DMS153 (cell line): Measurements from ENCODE around the gene PRSS35.
A peak's percentile ranks its signal among the peaks of the same experiment; 100 is the strongest.
"Not testable (repeated sequence)": the region's sequence is repeated elsewhere in the genome, so short reads cannot be mapped to it uniquely, and the experiment has no call there.

Experiments
- DNase-seq: peaks from one replicate; lab custom pipeline; 2025; lab: John Stamatoyannopoulos, UW

PRSS35 gene

DNA sequence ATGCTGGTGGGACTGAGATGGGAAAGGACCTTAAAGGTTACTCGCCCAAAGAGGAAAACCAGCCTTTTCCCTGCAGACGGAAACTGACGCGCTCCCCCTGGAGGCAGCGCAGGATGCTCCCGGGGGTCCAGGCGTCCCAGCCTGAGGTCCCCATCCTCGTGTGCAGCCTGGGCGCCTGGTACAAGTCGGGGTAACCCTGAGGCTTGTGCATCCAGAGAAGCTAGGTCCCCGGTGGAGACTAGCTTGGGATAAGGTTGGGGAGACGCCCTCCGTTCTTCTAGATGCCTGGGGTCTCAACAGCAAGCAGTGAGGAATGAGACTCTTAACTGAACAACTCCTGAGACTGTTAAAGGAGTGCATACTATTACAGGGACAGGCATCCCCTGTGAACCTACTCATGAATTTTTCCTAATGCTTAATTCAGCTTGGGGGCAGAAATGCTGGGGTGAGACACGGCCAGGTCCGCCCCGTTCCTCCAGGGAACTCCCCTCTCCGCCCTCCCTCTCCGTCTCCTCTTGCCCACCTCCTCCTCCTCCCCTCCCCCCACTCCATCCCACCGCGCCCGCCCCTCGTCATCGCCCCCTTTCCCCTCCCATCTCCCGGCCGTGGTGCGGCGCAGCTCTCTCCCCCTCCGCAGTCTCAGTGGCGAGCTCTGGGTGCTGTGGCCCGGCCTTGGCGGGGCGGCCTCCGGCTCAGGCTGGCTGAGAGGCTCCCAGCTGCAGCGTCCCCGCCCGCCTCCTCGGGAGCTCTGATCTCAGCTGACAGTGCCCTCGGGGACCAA, at the start of gene PRSS35:
Gene PRSS35, plus strand, starts transcription at position 634 of the 781 bp plus-strand sequence. CDS start 10,908 bp downstream, outside the sequence.
- DNase-seq, result peak; percentile 54

- DNase-seq, result no peak
Observed at GRCh38 chr6:83463886-83464285, 48.4 kb upstream of the PRSS35 start.

- no peak for DNase-seq
Observed at GRCh38 chr6:83464381-83465140, 47.8 kb upstream of the PRSS35 start.

DNA sequence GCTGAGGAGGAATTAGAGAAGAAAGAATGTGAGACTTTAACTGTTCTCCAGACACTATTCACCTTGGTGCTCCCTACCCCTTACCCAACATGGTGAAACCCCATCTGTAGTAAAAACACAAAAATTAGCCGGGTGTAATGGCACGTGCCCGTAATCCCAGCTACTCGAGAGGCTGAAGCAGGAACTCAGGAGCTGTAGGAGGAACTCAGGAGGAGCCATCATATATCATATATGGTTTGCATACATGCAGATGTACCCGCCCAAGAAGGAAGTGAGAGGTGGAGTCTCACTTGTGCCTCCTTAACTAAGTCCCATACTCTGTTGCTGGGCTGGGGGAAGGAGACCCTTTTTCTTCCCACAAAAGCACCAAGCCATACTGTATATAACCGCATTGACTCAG, 46.0 kb upstream of the PRSS35 start:
- no peak for DNase-seq

- no peak for DNase-seq
Observed at GRCh38 chr6:83467620-83468036, 44.7 kb upstream of the PRSS35 start.

DNA sequence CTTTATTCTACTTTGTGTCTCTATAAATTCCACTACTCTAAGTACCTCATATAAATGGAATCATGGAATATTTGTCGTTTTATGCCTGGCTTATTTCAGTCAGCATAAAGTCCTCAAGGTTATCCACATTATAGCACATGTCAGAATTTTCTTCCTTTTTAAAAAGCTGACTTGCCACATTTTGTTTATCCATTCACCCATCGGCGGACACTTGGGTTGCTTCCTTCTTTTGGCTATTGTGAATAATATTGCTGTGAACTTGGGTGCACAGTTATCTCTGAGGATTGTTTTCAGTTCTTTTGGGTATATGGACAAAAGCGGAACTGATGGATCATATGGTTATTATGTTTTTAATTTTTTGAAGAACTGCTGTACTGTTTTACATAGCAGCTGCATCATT, 42.3 kb upstream of the PRSS35 start:
- no peak for DNase-seq

DNA sequence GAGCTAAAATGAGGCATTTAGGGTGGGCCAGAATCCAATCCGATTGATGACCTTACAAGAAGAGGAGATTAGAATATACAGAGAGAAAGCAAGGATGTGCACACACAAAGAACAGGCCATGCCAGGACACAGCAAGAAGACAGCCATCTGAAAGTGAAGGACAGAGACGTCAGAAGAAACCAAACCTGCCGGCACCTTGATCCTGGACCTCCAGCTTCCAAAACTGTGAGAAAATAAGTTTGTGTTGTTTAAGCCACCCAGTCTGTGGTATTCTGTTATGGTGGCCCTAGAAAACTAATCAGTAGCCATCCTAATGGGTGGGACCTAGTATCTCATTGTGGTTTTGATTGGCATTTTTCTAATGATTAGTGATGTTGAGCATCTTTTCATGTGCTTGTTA, 41.7 kb upstream of the PRSS35 start:
- no peak for DNase-seq

- DNase-seq, result no peak
Observed at GRCh38 chr6:83472767-83473166, 39.6 kb upstream of the PRSS35 start.

DNA sequence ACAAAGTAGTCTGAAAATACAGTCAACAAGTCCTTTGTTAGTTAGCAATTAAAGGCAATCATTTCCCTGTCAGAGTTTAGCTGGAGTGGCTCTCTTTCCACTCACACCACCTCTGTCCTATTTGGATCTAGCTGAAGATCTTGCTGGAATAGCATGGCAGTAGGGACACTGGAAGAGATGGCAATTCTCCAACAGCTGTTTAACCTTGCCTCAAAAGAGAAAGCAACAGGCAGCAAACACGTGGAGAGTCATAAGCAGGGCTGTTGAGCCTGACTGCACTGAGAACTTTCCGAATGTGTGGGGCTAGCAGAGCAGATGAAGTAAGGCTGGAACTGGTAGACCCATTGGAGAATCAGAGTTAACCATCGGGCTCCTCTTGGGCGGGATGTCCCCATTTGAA, 38.0 kb upstream of the PRSS35 start:
- peak; percentile 53 for DNase-seq

- DNase-seq, result no peak
Observed at GRCh38 chr6:83476971-83477370, 35.4 kb upstream of the PRSS35 start.

DNA sequence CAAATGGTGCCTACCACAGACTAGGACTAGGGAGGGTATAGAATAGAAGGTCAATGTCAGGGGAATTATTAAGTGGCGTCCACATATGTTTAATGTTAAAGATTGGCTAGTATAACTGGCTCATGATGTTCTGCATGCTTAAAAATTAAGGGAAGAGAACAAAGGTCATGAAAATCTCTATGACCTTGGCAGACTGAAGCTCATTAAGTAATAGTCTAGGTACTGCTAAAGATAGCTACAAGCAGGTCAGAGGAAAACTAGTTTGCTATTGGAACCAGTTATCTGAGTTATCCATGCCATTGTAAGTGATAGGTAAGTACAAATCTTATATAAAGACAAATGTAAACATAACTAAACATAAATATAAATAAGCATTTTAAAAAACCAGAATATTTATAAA, 32.9 kb upstream of the PRSS35 start:
- DNase-seq, result no peak

DNA sequence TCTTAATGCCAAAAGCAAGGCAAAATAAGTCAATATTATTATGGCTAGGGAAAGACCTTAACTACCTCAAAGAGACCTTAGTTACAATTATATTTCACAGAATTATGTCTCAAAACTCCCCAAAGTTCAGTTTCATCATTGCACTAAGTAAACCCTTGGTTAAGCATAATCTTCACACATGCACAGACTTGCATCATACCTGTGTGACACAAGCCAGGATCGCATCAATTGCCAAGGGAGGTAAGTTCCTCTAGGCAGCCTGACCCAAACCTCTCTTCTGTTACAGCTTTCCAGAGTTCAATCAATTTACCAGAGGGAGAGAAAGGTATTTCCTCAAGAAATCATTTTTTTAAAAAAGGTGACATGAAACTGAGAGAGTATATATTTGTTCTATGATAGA, 31.9 kb upstream of the PRSS35 start:
- DNase-seq, result no peak

GRCh38 chr6:83481938-83482337, 30.4 kb upstream of the PRSS35 start:
- not testable (repeated sequence) for DNase-seq

DNA sequence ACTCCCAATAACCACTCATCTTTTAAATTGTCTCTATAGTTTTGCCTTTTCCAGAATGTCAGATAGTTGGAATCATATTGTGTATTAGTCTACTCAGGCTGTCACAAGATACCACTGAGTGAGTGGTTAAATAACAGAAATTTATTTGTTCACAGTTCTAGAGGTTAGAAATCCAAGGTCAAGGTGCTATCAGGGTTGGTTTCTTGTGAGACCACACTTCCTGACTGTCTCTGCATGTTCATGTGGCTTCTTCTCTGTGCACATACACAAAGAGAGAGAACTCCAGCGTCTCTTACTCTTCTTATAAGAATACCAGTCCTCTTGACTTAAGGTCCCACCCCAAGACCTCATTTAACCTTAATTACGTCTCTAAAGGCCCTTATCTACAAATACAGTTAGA, 23.9 kb upstream of the PRSS35 start:
- DNase-seq, result no peak

DNA sequence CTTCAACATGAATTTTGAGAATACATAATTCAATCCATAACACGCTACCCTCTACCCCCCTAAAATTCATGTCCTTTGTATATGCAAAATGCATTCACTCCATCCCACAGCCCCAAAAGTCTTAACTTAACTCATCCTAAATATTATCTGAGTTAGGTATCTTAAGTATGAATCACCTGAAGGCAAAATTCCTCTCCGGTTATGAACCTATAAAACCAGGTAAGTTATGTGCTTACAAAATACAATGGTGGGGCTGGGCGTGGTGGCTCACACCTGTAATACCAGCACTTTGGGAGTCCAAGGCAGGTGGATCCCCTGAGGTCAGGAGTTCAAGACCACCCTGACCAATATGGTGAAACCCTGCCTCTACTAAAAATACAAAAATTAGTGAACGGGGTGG, 23.5 kb upstream of the PRSS35 start:
- no peak for DNase-seq

DNA sequence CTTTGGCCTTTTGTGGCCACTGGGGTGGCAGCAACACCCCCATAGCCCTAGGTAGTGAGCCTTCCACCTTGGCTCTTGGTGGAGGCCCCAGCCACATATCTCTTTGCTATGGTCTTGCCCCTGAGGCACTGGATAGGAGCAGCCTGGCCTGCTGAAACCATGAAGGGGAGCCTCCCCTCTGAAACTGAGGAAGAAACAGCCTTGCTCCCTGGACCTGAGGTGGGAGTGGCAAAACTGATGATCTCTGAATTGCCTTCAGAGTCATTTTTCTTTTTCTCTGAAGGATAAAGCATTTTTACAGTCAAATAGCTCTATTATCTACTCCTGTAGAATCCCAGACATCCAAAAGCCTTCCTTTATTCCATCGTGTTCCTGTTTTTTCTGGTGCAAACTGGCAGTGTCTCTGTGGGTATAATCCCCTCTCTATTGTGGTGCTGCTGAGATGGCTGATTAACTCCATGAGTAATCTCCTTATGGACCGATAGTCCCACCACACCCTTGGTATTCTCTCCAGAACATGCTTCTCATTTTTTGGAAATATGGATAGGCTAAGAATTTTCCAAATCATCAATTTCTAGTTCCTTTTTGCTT, 22.0 kb upstream of the PRSS35 start:
- DNase-seq, result no peak

GRCh38 chr6:83505356-83505755, 7.0 kb upstream of the PRSS35 start:
- DNase-seq, result no peak

GRCh38 chr6:83509441-83509840, 2.9 kb upstream of the PRSS35 start:
- no peak for DNase-seq

DNA sequence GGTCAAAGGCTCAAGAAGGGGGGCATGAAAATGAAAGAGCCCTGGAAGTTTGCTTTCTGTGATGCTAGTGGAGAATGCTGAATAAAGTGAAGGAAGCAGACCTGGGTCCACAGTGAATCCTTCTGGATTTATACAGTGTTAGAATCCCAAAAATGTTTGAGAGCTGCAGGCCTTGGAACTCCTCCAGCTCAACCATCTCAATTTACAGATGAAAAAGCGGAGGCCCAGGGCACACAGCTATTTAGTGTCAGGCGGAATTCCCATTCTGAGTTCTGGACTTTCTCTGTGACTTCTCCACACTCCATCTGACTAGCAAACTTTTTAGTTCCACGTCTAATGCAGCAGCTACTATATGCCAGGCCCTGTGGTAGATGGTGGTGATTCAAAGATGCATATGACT, 1.5 kb upstream of the PRSS35 start:
- no peak for DNase-seq

GRCh38 chr6:83511266-83511665, 1.1 kb upstream of the PRSS35 start:
- DNase-seq, result no peak

DNA sequence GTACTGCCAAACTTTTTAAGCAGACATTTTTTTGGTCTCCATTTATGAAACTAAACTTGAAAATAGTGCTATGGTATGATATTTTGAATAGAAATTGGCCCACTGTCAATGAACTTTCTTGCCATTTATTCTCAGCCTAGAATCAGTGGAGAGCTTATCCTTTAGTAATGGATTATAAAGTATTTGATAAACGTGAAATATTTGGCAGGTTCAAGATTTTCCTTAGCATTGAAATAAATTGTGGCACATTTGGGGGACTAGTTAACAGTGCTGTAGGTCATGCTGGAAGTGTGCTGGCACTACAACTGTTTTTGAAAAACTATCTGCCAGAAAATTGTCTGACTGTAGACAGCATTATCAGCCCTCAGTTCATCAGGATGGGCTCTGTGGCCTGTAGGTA, 2.1 kb downstream of the PRSS35 start:
- DNase-seq, result no peak

DNA sequence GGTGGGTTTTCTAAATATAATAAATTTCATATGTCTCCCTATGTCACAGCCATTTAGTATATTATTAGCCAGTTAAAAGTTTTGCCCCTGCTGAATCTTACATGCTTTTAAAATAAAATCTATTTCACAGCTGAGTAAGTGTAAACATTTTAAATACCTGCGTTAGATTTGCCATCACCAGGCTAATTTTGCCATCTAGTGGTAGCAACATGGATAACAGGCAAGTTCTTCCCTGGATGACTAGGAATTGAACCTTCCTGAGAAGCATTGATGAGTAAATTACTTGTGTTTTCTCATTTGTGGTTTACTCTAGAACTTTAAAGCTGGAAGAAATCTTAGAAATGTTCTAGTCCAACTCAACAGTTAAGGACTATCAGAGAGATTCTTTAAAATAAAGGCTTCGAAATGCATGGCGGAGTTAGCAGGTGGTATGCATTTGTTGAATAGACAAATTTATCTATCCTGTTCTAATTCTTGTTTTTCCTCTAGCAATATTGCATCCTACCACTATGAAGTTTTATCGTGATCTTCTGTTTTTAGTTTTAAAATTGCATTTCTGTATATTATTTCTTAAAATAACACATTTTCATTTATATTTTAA, 2.6 kb downstream of the PRSS35 start:
- DNase-seq, result peak; percentile 16

GRCh38 chr6:83517500-83517899, 5.2 kb downstream of the PRSS35 start:
- DNase-seq, result no peak
